Stimulated activated CD4-positive, alpha-beta T cell treated with anti-CD3 and anti-CD28 coated beads, Interleukin-15, amount 100 ng/mL, for 48 hours (primary cell): ENCODE measurements around the gene RTL1.

Experiments
- DNase-seq, 2 donors: peaks; one replicate each; pipeline ENCODE4 v3.0.0-alpha.2; 2020; ENCODE audit warnings: low read depth in 2 of 2

The RTL1 gene

GRCh38 chr14:100882026-100882967 lies 21.2 kb downstream of the RTL1 start:
- DNase-seq = no peak

DNA sequence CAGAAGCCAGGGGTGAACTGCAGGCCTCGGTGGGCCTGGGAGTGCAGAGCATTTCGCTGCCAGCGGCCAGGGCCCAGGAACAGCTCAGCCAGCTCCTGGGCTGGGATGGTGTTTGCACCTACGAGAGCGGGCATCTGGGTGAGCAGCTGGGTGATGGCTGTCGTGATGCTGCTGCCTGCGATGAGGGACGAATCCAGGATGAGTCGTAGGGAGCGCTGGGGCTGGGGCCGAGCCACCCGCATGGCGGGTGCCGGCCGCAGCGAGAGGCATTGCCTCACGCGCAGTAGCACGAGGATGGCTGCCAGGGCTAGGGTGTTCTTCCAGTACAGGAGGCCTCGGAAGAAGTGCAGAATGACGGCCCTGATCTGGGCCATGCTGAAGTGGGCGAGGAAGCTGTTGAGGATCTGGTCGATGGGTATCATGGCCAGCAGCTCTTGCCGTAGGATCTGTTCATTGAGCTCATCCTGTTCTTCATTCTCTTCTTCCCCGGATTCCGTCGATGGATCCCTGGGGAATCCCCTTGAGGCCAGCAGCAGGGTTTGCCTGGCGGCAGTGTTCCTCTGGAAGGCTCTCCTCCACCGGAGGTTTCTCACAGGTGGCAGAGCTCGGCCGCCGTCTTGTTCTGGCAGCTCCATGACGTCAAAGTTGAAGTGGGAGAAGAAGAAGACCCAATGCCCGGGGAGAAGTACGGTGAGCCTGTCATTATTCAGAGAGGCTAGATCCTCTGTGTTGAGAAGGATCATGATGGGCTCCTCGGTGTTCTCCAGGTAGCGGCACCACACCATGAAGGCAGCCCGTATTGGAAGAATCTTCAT lies 22.1 kb downstream of the RTL1 start:
- no peak for DNase-seq

GRCh38 chr14:100880271-100881101 lies 23.0 kb downstream of the RTL1 start:
- no peak for DNase-seq

- no peak for DNase-seq
These were observed 23.7 kb downstream of the RTL1 start for GRCh38 chr14:100879782-100880181.

GRCh38 chr14:100879194-100879593 lies 24.3 kb downstream of the RTL1 start:
- DNase-seq = no peak

- no peak for DNase-seq
These were observed 25.0 kb downstream of the RTL1 start for GRCh38 chr14:100878271-100879146.

DNA sequence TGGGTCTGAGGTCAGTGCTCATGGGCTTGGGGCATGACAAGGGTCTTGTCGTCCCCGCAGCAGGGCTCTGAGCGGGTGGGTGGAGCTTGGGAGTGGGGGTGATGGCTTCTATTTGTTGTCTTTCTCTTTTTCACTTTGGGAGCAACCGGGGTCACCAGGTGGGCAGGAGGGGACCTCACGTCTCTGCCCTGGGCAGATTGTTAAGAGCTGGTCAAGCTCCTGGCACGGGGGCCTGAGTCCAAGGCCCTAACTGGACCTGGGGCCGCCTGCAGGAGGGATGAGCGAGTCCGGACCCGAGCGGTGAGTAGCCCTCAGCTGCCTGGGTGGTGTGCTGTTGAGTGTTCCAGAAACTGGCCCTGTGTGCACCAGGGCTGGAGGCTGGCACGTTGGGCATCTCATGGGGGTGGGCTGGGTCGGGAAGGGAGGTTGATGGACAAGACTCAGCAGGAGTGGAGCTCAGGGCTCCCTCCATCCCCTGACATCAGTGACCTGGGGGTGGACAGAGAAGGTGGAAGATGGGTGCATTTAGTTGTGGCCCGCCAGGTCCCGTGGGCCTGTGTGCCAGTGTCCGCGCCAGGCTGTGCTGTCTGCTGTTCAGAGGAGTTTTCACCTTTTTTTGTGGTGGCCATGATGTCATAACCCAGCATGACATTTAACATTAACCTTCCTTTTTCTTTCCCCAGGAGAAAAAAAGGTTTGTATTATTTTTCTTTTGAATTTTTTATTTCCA lies 27.5 kb downstream of the RTL1 start:
- no peak for DNase-seq

- DNase-seq = no peak
These were observed 28.4 kb downstream of the RTL1 start for GRCh38 chr14:100875126-100875525.

GRCh38 chr14:100874411-100875091 lies 29.0 kb downstream of the RTL1 start:
- DNase-seq = no peak

DNA sequence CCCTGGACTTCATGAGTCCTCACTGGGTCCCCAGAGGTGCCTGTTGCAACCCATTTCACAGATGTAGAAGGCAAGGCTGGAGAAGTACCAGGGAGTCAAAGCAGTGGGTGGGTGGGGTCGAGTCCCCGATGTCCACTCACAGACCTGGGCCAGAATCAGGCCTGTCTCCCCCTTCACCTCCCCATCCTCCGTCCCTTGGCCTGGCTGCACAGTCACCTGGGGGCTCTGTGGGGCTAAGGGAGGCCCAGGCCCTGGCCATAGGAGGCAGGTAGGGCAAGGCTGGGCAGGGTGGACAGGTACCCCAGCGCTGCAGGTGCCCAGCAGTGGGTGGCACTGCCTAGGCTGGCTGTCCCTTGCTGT lies 29.5 kb downstream of the RTL1 start:
- no peak for DNase-seq

GRCh38 chr14:100873096-100873482 lies 30.4 kb downstream of the RTL1 start:
- DNase-seq = no peak

- no peak for DNase-seq
These were observed 31.0 kb downstream of the RTL1 start for GRCh38 chr14:100872259-100873095.

DNA sequence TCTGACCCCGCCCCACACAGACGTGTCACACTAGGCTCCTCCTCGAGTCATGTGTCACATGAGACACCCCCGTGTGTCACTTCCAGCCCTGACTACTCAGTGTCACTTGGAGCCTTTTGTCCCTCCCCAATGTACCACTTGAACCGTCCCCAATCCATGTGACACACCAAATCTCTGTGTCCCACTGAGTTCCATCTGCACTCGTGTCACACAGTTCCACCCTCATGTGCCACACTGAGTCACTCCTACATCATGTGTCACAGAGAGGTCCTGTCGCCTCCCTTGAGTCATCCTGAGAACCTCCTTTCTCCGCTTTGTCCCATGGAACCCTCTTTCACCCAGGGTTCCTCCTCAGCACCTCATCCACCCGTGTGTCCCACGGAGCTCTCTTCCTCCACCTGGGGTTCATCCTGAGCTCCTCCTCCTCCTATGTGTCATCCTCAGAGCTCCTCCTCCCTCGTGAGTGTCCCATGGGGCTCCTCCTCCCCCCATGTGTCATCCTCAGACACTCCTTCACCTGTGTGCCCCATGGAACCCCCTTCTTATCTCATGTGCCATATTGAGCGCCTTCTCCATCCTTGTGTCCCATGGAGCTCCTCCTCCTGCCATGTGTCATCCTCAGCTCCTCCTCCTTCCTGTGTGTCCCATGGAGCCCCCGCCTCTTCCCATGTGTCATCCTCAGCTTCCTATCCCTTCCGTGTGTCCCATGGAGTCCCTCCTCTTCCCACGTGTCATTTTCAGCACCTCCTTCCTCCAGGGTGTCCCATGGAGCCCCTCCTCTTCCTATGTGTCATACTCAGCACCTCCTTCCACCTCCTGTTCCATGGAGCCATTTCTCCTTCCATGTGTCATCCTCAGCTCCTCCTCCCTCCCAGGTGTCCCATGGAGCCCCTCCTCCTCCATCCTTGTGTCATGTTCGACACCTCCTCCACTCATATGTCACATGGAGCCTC lies 32.0 kb downstream of the RTL1 start:
- DNase-seq = no peak

- DNase-seq = no peak
These were observed 34.7 kb downstream of the RTL1 start for GRCh38 chr14:100868621-100869370.

- no peak for DNase-seq
These were observed 35.7 kb downstream of the RTL1 start for GRCh38 chr14:100867631-100868315.
